NCI-H82 treated with DMSO at 0.1 percent for 48 hours (cell line): Measurements from ENCODE around the gene PGR.

Experiments used
- DNase-seq: peaks from one replicate; lab custom pipeline; 2025; ENCODE audit not compliant: unreplicated experiment; lab: John Stamatoyannopoulos, UW

PGR gene

DNA sequence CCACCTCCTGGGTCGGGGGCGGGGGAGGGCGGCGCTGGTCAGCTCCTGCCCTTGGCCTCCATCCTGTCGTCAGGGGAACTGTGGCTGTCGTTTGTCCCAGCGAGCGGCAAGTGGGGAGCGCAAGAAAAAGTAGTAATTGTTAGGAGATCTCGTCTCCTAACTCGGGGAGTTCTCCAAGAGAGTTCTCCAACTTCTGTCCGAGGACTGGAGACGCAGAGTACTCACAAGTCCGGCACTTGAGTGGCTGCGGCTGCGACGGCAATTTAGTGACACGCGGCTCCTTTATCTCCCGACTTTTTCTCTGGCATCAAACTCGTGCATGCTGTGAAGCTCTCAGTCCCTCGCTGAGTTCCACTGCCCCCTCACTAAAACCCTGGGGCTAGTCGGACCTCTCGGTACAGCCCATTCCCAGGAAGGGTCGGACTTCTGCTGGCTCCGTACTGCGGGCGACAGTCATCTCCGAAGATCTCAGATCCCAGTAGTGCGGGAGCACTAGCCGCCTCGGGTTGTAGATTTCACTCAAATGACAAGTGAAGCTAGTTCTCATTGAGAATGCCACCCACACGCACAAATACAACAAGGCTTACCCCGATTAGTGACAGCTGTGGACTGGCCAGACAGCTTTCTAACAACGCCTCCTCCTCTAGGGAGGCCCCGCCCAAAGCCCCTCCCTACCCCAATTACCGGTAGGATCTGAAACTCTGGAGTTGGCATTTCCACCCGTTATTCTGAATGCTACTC, at the start of gene PGR:
Gene PGR (minus strand): TSS at position 611 of the 741 bp plus-strand sequence. CDS start 743 bp downstream, outside the sequence.
- no peak for DNase-seq

DNA sequence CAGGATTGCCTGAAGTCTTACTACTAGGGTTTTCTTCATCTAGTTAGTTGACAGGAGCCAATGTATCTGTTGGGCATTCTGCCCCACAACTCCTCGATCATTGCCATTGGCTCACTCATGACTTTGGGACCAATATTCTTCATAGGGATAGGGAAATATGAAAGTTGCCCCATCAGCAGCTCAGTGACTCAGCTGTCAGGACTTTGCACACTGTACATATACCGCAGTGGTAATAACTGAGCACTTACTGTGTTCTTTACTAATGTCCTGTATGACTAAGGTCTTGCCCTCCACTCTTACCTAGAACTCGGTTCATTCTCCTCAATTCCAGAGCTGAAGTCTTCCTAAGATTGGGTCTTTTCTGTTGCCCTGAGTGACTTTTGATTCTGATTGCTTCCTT, 46.8 kb upstream of the PGR start:
- DNase-seq: no peak

DNA sequence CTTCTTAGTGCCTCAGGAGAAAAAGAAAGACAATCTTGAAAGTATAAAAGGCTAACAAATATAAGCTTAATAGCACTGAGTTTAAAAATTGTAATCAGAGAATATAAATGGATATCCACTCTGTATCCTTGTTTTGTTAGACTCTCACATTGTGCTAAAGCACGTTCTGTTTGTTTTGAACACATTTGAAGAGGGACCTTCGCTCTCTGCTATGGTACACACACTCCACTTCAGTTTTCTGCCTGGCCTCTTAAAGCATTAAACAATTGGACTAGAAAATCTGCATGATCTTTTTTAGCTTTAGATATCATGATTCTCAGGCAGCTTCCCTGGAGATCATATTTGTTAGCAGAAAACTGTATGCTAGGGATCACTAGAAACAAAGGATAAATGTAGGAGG, 40.3 kb upstream of the PGR start:
- DNase-seq: no peak

DNA sequence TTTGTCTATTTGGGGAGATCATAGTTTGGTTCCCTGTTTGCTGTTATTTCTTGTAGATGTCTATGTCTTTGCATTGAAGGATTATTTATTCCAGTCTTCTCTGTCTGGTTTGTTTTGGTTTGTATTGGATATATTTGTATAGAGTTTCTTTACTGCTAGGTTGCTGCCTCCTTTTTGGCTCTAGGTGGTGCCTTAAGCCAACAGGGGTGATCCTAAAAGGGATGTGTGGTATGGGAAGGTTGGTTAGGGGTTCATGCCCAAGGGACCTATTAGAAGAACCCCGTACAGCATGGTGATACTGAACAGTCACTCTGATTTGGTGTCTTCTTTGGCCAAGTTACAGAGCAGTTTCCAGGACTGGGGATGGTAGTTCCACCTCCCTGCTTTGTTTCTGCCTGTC, 36.4 kb upstream of the PGR start:
- no peak for DNase-seq

DNA sequence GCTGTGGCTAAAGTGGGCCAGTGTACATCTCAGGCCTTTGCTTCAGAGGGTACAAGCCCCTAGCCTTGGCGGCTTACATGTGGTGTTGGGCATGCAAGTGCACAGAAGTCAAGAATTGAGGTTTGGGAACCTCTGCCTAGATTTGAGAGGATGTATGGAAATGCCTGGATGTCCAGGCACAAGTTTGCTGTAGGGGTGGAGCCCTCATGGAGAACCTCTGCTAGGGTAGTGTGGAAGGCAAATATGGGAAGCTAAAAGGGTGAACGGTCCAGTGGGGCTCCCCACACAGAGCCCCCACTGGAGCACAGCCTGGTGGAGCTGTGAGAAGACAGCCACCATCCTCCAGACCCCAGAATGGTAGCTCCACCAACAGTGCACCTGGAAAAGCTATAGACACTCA, 28.5 kb upstream of the PGR start:
- DNase-seq: no peak

DNA sequence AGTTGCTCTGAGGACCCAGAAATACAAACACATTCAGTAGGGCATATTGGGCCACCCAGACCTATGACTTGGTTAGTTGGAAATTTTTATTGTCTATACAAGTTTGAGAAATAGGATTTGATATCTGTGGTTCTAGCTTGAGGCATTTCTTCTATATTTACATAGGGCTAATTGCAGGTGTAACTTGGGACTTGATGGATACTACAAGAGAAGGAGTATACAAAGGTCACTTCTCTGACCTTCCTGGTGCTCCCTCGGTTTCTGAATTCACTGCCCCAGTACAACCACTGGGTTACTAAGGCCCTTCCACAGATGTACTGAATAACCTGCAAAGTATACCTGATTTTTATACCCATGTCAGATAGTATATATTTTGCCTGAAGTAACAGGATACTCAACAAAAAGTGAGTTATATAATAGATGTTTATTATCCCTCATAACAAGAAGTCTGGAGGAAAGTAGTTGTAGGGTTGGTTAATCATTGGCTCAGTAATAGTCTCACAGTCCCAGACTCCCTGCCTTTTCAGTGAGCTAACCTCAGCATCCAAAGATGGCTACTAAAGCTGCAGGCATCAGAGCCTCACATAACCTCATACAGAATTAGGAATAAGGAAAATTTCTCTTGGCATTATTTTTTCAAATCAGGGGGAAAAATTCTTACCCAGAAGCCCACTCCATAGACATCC, 8.8 kb upstream of the PGR start:
- DNase-seq: no peak

DNA sequence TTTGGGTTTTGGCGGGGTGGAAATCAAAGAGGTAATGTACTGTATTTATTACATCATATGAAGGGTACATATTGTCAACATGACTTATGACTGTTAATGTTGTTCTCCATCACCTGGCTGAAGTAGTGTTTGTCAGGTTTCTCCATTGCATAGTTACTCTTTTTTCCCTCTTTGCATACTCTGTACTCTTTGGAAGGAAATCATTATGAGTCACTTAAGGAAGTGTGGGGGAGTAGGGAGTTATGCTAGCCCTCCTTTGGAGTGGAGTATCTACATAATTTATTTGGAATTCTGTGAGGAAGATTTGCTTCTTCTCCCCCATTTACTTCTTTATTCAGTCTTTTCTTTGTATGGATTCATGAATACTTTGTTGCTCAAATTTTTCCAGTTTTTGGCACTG, 3.6 kb upstream of the PGR start:
- DNase-seq: no peak

DNA sequence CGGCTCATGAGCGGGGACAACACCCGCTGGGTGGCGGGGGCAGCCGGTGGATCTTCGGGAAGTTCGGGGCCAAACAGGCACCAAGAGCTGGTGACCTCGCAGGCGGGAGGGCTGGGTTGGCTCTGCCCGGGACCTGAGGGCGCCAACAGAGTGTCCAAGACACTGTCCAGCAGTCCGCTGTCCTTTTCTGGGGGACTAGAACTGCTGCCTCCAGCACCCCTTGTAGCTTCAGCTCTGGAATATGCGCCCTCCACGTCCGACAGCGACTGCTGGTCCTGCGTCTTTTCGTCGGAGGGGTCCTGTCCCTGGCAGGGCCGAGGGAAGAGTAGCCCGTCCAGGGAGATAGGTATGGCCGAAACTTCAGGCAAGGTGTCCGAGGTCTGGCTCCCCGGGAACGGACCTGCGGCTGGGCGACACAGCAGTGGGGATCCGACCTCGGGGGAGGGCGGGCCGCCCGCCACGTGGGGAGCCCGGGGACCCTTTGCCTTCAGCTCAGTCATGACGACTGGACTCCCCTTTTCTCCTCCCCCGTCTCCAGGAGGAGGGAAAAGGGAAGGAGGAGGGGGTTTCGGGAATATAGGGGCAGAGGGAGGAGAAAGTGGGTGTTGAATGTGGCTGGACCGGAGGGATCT, 926 bp downstream of the PGR start:
- DNase-seq: no peak

DNA sequence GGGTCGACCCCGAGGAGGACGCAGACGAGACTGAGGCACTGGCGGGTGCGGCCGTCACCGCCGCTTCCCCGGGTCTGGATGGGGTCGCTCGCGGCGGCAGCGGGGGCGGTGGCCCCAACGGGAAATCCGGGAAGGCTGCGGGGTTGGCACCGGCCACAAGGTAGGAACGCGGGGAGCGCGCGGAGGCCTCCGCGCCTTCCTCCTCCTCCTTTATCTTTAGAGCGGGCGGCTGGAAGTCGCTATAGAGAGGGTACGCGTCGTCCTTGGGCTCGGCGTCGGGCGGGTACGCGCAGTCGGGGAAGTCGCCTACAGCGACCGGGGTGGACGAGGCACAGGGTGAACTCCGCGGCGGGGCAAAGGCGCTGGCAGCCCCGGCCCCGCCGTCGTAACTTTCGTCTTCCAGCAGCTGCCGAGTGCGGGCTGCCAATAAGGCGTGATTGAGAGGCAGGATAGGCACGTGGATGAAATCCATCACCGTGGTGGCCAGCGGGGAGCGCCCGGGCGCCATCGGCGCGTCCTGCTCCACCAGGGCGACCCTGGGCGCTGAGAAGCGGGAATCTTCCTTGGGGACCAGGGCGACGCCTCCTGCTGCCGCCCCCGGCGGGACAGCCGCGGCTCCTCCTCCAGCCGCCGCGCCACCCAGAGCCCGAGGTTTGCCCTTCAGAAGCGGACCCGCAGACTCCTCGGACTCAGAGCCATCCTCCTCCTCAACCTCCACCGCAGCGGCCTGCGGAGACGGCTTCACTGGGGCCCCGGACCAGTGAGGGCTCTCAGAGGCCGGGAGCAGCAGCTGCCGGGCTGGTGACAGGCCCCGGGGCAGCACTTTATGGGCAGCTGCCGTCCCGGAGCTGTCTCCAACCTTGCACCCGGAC, 1.7 kb downstream of the PGR start:
- DNase-seq: no peak

DNA sequence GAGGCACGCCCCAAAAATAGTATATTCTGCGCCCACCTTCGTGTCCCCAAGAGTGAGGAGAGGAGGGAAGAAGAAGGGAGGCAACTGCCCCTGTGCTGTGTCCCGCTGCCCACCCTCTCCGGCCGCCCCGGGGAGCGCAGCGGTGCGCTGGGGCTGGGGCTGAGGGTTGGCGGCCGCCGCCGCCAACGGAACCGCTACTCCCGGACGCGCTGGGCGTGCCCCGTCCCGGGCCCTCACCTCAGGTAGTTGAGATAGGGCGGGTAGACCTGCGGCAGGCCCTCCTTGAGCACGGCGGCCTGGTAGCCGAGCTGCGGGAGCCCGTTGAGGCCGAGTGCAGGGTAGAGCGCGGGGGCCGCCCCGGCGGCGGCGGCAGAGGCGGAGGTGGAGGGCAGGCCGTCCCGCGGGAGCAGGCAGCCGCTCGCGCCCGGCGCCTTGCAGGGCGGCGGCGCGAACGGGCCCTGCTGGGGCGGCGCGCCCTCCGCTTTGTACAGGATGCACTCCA, 2.4 kb downstream of the PGR start:
- no peak for DNase-seq

DNA sequence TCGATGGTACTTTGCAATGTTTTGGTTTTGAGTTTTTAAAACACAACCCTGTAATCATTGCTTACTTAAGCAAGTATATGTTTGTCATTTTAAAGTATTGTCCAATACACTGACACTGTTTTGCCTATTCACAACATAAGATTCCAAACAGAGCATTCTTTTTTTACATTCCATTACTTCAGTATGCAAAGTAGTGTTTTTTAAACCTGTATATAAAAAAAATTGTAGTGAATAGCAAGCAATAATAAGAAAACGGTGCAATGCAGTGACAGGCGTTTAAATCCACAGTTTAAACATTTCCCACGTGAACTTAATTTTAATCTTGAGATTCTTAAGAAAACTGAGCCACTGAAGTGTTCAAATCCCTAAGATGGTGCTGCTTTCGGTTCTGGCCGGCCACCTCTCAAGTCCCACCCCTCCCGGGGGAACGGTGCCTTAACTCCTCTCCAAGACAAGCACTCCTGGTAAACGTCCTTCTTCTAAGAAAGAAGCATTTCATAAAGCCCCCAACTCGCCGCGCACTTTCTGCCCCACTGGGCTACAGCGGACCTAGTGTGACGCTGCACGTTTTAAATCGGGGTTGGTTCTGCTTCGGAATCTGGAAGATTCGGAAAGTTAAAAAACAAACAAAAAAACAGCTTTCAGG, 2.9 kb downstream of the PGR start:
- no peak for DNase-seq

DNA sequence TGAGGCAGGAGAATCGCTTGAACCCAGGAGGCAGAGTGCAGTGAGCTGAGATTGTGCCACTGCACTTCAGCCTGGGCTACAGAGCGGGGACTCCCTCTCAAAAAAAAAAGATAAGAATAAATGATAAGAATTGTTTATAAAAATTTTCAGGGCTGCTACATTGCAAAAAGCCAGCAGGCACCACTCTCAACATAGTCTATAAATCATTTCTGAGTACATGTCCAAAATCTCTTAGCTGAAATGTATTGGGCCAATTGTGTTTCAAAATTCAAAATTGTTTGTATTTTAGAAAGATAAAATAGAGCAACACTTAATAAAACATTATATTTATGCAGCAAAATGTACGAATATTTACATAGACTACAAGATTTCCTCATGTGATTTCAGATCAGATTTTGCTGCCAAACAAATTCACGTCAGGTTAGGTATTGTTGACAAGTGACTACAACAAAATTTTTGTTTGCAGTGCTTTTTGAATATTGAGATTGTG, 13.9 kb downstream of the PGR start:
- no peak for DNase-seq

DNA sequence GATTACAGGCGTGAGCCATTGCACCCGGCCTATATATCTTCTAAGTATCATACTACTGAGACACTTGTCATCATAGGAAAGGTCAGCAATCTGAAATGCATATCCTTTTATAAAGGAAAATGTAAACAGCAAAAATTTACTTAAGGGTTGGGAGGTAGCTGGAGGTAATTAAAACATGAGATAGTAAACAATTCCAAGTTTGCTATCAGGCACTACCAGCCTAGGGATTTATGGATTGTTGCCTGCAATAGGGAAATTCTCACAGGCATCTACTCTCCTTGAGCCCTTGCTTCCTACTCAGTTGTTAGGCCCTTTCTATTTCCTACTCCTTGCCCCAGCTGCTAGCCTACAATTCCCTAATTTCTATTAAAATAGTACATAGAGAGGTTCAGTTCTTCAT, 16.1 kb downstream of the PGR start:
- DNase-seq: no peak

DNA sequence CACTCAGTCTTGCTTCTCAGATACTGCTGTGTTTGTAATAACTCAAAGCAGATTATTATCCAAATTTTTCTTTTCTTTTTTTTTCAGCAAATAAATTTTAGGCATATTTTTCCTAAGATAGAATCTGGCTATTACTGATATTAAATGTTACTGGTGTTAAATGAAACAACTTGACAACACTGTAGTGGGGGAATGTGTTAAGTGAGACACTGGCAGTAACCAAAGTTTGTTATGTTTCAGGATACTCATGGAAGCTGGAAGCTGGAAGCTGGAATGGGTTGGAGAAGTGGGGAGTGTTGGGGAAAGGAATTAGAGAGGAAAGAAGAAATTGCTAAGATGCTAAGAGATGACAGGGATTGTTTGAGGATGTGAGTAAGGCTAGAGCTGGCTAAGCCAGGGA, 24.9 kb downstream of the PGR start:
- DNase-seq: no peak

DNA sequence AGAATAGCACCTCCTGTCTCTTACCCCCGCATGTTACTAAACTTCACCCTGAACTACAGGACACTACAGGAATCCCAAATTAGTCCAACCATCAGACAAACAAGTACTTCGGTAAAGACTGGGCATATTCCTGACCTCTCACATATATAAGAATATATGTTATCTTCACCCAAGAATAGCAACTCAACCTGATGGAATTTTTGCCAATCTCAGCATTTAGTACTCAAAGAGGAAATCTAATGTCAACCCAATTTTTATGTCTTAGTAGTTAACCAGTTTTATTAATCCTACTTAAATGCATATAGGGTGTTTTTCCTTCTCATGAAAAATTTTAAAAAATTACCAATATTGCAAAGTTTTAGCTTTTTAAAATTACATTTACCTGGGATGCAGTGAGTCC, 26.2 kb downstream of the PGR start:
- DNase-seq: no peak

DNA sequence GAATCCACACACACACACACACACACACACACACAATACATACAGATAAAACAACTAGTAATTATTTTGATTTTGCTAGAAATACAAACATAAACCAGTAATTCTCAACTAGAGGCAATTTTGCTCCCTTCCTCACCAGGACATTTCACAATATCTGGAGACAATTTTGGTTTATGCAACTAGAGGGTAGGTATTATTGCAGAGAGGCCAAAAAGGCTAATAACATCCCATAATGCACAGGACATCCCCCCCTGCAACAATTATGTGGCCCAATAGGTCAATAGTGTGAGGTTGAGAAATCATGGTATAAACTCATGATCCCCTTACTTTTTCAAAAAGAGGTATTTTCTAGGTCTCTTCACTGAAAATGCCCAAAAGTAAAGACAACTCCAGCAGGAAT, 29.0 kb downstream of the PGR start:
- no peak for DNase-seq

DNA sequence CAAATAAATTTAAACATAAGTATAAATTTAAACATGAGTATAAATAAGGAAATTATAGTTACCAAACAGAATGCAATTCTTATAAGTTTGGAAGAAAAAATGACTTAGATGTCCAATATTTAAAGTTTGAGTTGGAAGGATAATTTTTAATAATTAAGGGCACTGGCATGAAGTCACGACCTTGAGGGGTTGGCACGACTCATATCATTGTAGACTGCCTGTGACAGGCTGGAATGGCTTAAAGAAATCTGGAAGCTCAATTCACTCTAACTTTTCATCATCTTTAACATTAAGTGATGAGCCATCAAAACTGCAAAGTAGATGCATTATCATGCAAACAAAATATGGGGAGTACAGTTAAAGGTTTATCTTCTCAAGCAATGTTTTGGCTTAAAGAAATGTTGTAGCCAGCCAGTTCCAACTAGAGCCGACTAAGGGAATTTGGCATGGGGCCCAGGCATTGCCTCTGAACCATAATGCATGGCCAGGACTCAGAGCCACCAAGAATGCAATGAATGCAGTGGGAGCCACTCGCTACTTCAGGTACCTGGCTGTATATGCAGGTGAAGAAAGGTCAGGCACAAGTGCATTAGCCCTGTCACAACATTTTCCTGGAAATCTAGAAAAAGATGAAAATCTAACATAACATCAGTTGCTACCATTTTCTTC, 33.4 kb downstream of the PGR start:
- no peak for DNase-seq

DNA sequence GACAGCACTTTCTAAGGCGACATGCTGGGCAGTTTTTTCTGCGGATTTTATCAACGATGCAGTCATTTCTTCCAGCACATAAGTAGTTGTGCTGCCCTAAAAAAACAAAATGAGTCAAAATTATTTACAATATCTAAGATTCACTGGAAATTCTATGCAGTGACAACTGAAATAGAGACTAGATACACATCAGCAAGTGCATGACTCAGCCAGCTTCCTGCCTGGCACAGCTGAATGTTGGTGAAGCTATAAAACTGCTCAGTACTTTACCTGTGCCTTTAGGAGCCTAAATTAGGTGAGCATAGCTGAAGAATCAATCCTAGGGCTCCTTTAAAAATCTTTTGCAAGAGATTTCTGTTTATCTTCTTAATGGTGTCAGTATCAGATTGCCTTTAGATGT, 37.8 kb downstream of the PGR start:
- DNase-seq: no peak

DNA sequence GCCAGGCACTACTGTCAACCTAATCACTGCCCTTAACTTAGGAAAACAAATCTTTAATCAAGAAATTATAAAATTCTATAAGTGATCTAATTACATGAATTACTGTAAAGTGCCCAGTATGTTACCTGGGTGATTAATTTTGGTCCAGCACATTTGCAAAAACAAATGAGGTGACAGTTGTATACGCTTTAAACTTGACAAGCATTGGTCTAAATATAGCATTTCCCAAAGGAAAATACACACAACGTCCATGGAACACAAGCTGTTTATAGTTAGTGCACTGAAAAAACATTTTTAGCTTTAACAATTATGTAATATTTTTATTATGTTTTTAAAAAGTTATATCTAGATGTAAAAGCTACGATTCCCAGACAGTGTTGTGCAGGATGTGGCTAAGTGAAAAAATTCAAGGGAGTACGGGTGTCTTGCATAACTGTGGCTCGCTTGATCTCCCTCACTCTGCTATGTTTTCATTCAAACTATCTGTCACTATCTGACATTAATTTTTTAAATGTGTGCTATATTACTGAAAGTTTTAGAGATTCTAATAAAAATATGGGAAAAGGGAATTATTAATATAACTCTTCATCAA, 38.8 kb downstream of the PGR start:
- DNase-seq: no peak

DNA sequence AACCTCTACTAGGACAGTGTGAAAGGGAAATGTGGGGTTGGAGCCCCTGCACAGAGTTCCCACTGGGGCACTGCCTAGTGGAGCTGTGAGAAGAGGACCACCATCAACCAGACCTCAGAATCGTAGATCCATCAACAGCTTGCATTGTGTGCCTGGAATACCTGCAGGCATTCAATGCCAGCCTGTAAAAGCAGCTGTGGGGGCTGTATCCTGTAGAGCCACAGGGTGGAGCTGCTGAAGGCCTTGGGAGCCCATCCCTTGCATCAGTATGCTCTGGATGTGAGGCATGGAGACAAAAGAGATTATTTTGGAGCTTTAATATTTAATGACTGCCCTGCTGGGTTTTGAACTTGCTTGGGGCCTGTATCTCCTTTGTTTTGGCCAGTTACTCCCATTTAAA, 46.3 kb downstream of the PGR start:
- DNase-seq: no peak
